A549 treated with Hydrocortisone at 1 μM for 4 hours (cell line): Measurements from ENCODE around the gene ENPP6. TPM values are rescaled to one million over a fixed set of nuclear protein-coding genes. Genes with fewer than 3 reads are reported as not detected.

Source experiments
- total RNA-seq: library from RNA; stranded (reverse); fragments of 200-300 nt; extraction: Qiagen RNA extraction; gene quantifications from 5 replicates; pipeline ENCODE4 v1.2.3, GENCODE V29; 2022

Gene ENPP6
- total RNA-seq, result not detected in 5 replicates

GRCh38 chr4:184217634-184218033 lies at the start of gene ENPP6:
Gene ENPP6, minus strand, starts transcription at chr4:184217873. Its CDS starts 54 bp downstream, at chr4:184217819.

